Liver (tissue), 3 donors: Measurements from ENCODE around the gene BRI3.

ENCODE experiments used
- ATF3 ChIP-seq: IDR thresholded peaks from 2 replicates; pipeline ENCODE4 v1.6.1; 2016; ENCODE audit warnings: antibody characterized with exemption
- FOXA1 ChIP-seq: IDR thresholded peaks from 2 replicates; pipeline ENCODE4 v1.6.1; 2016; ENCODE audit warnings: antibody characterized with exemption
- RAD21 ChIP-seq, 2 donors: IDR thresholded peaks; 2 replicates each; pipeline ENCODE4 v1.6.1; 2016; ENCODE audit warnings: antibody characterized with exemption in 2 of 2, mild to moderate bottlenecking in 2 of 2
- REST ChIP-seq: IDR thresholded peaks from 2 replicates; pipeline ENCODE4 v1.6.1; 2016; ENCODE audit warnings: antibody characterized with exemption, mild to moderate bottlenecking
- RXRA ChIP-seq, 2 donors: IDR thresholded peaks; 2 replicates each; pipeline ENCODE4 v1.6.1; 2017 to 2018; ENCODE audit warnings: antibody characterized with exemption in 2 of 2, mild to moderate bottlenecking in 1 of 2
- SP1 ChIP-seq: IDR thresholded peaks from 2 replicates; pipeline ENCODE4 v1.6.1; 2018; ENCODE audit warnings: antibody characterized with exemption, mild to moderate bottlenecking
- TAF1 ChIP-seq: conservative IDR thresholded peaks from 2 replicates; pipeline ENCODE4 v1.6.1; 2016; ENCODE audit warnings: antibody characterized with exemption, mild to moderate bottlenecking
- YY1 ChIP-seq: IDR thresholded peaks from 2 replicates; pipeline ENCODE4 v1.6.1; 2016; ENCODE audit warnings: antibody characterized with exemption, mild to moderate bottlenecking
- TF ChIP-seq, protein P1 (sequence below): fragments of 150-350 bp; IDR thresholded peaks from 2 replicates; pipeline ENCODE4 v1.5.1; 2017; ENCODE audit warnings: improper control_type of control experiment, low read depth, low read length; ENCODE audit not compliant: missing input control
- TF ChIP-seq, protein P2 (sequence below): IDR thresholded peaks from 2 replicates; pipeline ENCODE4 v1.6.1; 2016; ENCODE audit warnings: antibody characterized with exemption
- donor health status: healthy.
- donor health status: healthy.

- TF ChIP-seq TAF1 (no peak), ATF3 (no peak), YY1 (no peak), RXRA (IDR thresholded peaks at IDR 0.05) (no peak), REST (no peak), RAD21 (IDR thresholded peaks at IDR 0.05) (no peak), SP1 (no peak), FOXA1 (no peak)
- TF ChIP-seq, protein P1, sequence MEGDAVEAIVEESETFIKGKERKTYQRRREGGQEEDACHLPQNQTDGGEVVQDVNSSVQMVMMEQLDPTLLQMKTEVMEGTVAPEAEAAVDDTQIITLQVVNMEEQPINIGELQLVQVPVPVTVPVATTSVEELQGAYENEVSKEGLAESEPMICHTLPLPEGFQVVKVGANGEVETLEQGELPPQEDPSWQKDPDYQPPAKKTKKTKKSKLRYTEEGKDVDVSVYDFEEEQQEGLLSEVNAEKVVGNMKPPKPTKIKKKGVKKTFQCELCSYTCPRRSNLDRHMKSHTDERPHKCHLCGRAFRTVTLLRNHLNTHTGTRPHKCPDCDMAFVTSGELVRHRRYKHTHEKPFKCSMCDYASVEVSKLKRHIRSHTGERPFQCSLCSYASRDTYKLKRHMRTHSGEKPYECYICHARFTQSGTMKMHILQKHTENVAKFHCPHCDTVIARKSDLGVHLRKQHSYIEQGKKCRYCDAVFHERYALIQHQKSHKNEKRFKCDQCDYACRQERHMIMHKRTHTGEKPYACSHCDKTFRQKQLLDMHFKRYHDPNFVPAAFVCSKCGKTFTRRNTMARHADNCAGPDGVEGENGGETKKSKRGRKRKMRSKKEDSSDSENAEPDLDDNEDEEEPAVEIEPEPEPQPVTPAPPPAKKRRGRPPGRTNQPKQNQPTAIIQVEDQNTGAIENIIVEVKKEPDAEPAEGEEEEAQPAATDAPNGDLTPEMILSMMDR, result no peak
- TF ChIP-seq, protein P2, sequence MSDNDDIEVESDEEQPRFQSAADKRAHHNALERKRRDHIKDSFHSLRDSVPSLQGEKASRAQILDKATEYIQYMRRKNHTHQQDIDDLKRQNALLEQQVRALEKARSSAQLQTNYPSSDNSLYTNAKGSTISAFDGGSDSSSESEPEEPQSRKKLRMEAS, result no peak
These were observed 6.8 kb downstream of the BRI3 start for GRCh38 chr7:98288064-98288823.
